Lower lobe of right lung (tissue), 2 donors: Measurements from ENCODE around the gene EVL. TPM values are rescaled to one million over a fixed set of nuclear protein-coding genes. Genes with fewer than 3 reads are reported as not detected.

Experiments
- ATAC-seq, 2 donors: fragments of 200-7000 bp; cut with Tn5 transposase; one replicate each; pipeline ENCODE4 v1.9.1; 2020 to 2022; ENCODE audit warnings: mild to moderate bottlenecking in 2 of 2, moderate library complexity in 2 of 2
- DNase-seq: peaks from one replicate; pipeline ENCODE4 v3.0.0-alpha.2; 2020
- H3K27ac ChIP-seq: fragments of 200-600 bp; one replicate; pipeline ENCODE4 v1.8.0; 2022
- H3K27me3 ChIP-seq: fragments of 200-600 bp; one replicate; pipeline ENCODE4 v1.8.0; 2022; ENCODE audit warnings: low read depth
- H3K36me3 ChIP-seq: fragments of 200-600 bp; one replicate; pipeline ENCODE4 v1.8.0; 2022; ENCODE audit warnings: mild to moderate bottlenecking
- H3K4me1 ChIP-seq: fragments of 200-600 bp; one replicate; pipeline ENCODE4 v1.8.0; 2022
- H3K4me3 ChIP-seq: fragments of 200-600 bp; one replicate; pipeline ENCODE4 v1.8.0; 2022; ENCODE audit warnings: mild to moderate bottlenecking
- H3K9me3 ChIP-seq: fragments of 200-600 bp; one replicate; pipeline ENCODE4 v1.8.0; 2022
- CTCF ChIP-seq: fragments of 200-600 bp; IDR thresholded peaks from one replicate; pipeline ENCODE4 v1.8.0; 2022; ENCODE audit warnings: antibody characterized with exemption, mild to moderate bottlenecking
- intact Hi-C: fragments of 100-400 bp; cut with DNase I; formaldehyde crosslinking; loops from one replicate; pipeline ENCODE4 v1.11.0; 2022
- total RNA-seq: library from RNA; stranded (reverse); fragmentation: NEBNext Ultra II Directional; extraction: Animal tissue kit (Norgen Biotek cat#: 25700); gene quantifications from one replicate; pipeline ENCODE4 v1.2.1, GENCODE V29; 2021
- donor health status: DM: no; HTN: yes; CAD: no; lungs with severe emphysema.

The EVL gene
- total RNA-seq, 1 donor from 2014 or later, result 226 TPM

- DNase-seq (no peak), ATAC-seq (no peak)
- Histone ChIP-seq H3K9me3 (no peaks in the 10 kb centered on the region), H3K4me3 (no peak overlapping the region), H3K36me3 (no peaks in the 10 kb centered on the region), H3K27me3 (no peaks in the 10 kb centered on the region), H3K27ac (no peak overlapping the region), H3K4me1 (peaks cover 21% of the 10 kb centered on the region)
- intact Hi-C loops, result no loop called here
- no peak for TF ChIP-seq CTCF
Measured at GRCh38 chr14:100042286-100042685, 22.9 kb upstream of the EVL start.

DNA sequence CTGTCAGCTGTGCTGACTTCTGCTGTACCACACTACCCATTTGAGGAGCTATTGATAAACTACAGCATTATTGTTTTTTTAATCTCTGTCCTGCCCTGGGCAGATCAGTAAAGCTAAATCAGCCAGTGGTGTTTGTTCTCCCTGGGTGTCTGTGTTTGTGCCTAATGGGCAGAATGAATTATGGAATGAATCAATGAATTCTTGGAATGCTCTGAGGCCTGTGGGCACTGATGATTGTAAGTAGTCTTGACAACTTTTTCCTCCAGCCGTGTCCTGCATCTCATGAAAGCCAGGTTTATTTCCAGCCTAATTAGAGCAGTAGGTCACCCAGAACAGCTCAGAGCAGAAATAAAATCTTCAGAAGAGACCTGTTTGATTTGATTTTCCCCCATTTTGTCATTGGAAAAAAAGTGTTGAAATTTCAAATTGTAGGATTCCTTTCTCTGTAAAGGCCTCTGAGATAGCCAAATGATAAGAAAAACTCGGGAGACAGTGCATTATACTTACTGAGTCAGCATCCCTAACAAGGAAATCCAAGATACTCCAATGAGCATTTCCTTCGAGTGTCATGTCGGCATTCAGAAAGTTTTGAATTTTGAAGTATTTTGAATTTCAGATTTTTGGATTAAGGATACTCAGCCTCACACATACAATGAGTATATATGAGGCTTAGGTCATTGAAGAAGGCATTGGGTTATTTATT is 19.4 kb upstream of the EVL start:
- H3K4me3 ChIP-seq, result no peak overlapping the region
- H3K9me3 ChIP-seq, result no peaks in the 10 kb centered on the region
- no peaks in the 10 kb centered on the region for H3K36me3 ChIP-seq
- DNase-seq (no peak), ATAC-seq (no peak)
- H3K4me1 ChIP-seq, result peaks cover 12% of the 10 kb centered on the region
- intact Hi-C loops, result no loop called here
- H3K27ac ChIP-seq, result no peak overlapping the region
- H3K27me3 ChIP-seq, result no peaks in the 10 kb centered on the region
- TF ChIP-seq CTCF, result no peak

DNA sequence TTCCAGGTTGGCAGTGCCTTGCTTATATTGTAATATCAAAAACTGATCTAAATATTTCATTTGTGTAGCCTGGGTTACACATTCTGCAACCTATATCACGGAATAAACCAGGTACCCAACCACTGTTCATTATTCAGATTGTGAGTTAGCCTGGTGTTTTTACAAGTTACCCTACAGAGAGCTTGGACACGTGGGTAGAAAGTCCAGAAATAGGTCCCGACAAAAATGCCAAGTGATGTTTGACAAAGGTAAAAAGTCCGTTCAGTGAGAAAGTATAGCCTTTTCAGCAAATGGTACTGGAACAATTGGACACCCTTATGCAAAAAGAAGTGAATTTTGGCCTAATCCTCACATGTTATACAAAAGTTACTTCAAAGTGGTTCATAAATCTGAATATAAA is 17.6 kb upstream of the EVL start:
- Histone ChIP-seq H3K9me3 (no peaks in the 10 kb centered on the region), H3K4me1 (peaks cover 8% of the 10 kb centered on the region), H3K4me3 (no peak overlapping the region), H3K27me3 (no peaks in the 10 kb centered on the region), H3K36me3 (no peaks in the 10 kb centered on the region), H3K27ac (no peak overlapping the region)
- no peak for DNase-seq
- TF ChIP-seq CTCF, result no peak
- no peak for ATAC-seq
- intact Hi-C loops, result no loop called here

DNA sequence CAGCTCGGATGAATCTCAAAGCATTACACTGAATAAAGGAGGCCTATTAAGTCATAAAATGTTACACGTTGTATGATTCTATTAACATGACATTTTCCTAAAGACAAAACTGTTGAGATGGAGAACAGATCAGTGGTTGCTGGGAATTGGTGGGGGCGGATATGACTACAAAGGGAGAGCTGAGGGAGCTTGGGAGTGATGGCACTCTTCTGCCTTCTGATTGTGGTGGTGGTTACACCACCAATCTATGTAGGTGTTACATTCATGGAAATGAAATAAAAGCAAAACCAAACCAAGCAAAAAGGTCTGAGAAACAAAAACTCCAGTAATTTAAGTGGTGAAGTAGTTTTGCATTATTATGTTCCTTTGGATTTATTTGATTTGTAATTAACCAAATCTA is 16.4 kb upstream of the EVL start:
- intact Hi-C loops, result no loop called here
- H3K4me1 ChIP-seq, result peaks cover 6% of the 10 kb centered on the region
- no peaks in the 10 kb centered on the region for H3K27me3 ChIP-seq
- no peaks in the 10 kb centered on the region for H3K36me3 ChIP-seq
- no peak for TF ChIP-seq CTCF
- no peak for ATAC-seq
- DNase-seq, result no peak
- H3K9me3 ChIP-seq, result no peaks in the 10 kb centered on the region
- no peak overlapping the region for H3K27ac ChIP-seq
- no peak overlapping the region for H3K4me3 ChIP-seq

DNA sequence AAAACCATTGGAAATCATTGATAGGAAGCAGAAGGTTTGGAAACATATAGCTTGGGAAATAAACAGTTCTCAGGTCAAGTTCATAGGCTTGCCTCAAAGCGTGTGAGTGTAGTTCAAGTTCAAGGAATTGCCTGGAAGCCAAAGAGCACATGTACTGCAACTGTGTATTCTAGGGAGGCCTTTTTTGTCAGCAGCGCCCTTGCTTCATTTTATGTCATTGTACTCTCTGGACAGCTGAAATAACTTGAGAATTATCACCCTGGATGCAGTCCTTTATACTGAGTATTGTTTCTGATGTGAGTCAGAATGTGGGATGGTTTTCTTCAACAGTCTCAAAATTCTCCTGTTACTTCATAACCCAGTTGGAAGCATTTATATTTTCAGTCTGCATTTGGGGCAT is 16.0 kb upstream of the EVL start:
- H3K4me3 ChIP-seq, result no peak overlapping the region
- DNase-seq (no peak), ATAC-seq (no peak)
- H3K4me1 ChIP-seq, result peaks cover 6% of the 10 kb centered on the region
- no peak for TF ChIP-seq CTCF
- no peaks in the 10 kb centered on the region for H3K27me3 ChIP-seq
- H3K9me3 ChIP-seq, result no peaks in the 10 kb centered on the region
- intact Hi-C loops, result no loop called here
- no peak overlapping the region for H3K27ac ChIP-seq
- no peaks in the 10 kb centered on the region for H3K36me3 ChIP-seq
